GM19397 (cell line): ENCODE data around the gene LTA.
A peak's percentile ranks its signal among the peaks of the same experiment; 100 is the strongest.

Experiments used
- ATAC-seq: cut with Tn5 transposase; IDR thresholded peaks from one replicate; pipeline ENCODE4 v1.9.1; 2021; ENCODE audit warnings: mild to moderate bottlenecking, moderate library complexity; ENCODE audit not compliant: unreplicated experiment

Gene LTA

DNA sequence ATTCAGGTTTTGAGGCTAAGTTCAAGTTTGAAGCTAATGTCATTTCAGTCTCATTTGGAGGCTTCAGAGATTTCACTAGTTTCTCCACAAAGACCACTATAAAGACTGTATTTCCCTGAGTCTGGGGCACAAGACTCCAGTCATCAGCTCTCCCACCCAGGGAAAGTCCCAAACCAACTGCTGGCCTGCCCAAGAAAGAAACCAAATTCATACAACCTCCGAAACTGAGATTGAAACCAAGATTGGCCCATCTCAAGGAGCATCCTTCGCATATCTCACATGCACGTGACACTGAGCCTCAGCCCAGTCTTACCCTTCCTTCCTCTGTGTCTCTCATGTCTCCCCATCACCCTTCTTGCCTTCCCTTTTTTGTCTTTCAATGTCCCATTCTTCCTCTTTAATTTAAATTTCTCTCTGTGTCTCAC, 3.5 kb upstream of the LTA start:
- ATAC-seq = peak; percentile 46

DNA sequence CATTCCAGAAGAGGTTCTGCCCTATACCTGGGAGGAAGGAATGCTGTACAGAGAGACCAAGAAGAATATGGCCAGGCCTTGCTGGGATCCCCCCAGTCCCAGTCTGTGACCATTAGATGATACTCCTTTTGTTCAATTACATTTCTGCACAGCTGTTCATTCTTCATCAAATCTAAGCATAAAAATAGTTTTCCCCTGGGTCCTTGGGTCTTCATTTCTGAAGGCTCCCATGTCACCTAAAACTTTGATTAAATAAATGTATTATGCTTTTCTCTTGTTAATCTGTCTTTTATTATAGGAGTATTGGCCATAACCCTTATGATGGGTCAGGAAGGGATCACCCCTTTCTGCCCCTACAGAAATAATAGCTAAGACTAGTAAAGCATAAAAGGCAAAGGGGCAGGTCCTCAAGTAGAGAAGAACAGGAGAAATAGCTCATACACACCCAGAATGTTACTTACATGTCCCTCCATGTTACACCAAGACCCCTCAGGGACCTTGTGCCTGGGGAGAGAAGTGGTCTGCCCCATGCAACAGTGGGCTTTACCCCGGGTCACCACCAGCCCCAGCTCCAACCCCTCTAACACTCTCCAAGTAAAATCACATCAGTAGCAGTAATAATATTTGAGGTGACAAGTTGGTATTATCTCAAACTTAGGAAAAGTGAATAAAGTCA, 2.1 kb upstream of the LTA start:
- no peak for ATAC-seq

DNA sequence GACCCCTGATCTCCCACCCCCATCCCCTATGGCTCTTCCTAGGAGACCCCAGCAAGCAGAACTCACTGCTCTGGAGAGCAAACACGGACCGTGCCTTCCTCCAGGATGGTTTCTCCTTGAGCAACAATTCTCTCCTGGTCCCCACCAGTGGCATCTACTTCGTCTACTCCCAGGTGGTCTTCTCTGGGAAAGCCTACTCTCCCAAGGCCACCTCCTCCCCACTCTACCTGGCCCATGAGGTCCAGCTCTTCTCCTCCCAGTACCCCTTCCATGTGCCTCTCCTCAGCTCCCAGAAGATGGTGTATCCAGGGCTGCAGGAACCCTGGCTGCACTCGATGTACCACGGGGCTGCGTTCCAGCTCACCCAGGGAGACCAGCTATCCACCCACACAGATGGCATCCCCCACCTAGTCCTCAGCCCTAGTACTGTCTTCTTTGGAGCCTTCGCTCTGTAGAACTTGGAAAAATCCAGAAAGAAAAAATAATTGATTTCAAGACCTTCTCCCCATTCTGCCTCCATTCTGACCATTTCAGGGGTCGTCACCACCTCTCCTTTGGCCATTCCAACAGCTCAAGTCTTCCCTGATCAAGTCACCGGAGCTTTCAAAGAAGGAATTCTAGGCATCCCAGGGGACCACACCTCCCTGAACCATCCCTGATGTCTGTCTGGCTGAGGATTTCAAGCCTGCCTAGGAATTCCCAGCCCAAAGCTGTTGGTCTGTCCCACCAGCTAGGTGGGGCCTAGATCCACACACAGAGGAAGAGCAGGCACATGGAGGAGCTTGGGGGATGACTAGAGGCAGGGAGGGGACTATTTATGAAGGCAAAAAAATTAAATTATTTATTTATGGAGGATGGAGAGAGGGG, 1.4 kb downstream of the LTA start:
- ATAC-seq = no peak

DNA sequence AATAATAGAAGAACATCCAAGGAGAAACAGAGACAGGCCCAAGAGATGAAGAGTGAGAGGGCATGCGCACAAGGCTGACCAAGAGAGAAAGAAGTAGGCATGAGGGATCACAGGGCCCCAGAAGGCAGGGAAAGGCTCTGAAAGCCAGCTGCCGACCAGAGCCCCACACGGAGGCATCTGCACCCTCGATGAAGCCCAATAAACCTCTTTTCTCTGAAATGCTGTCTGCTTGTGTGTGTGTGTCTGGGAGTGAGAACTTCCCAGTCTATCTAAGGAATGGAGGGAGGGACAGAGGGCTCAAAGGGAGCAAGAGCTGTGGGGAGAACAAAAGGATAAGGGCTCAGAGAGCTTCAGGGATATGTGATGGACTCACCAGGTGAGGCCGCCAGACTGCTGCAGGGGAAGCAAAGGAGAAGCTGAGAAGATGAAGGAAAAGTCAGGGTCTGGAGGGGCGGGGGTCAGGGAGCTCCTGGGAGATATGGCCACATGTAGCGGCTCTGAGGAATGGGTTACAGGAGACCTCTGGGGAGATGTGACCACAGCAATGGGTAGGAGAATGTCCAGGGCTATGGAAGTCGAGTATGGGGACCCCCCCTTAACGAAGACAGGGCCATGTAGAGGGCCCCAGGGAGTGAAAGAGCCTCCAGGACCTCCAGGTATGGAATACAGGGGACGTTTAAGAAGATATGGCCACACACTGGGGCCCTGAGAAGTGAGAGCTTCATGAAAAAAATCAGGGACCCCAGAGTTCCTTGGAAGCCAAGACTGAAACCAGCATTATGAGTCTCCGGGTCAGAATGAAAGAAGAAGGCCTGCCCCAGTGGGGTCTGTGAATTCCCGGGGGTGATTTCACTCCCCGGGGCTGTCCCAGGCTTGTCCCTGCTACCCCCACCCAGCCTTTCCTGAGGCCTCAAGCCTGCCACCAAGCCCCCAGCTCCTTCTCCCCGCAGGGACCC, 2.3 kb downstream of the LTA start:
- ATAC-seq = no peak

DNA sequence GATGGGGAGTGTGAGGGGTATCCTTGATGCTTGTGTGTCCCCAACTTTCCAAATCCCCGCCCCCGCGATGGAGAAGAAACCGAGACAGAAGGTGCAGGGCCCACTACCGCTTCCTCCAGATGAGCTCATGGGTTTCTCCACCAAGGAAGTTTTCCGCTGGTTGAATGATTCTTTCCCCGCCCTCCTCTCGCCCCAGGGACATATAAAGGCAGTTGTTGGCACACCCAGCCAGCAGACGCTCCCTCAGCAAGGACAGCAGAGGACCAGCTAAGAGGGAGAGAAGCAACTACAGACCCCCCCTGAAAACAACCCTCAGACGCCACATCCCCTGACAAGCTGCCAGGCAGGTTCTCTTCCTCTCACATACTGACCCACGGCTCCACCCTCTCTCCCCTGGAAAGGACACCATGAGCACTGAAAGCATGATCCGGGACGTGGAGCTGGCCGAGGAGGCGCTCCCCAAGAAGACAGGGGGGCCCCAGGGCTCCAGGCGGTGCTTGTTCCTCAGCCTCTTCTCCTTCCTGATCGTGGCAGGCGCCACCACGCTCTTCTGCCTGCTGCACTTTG, 3.3 kb downstream of the LTA start, which contains the start of gene TNF:
Gene TNF (plus strand): TSS at position 231 of the 567 bp plus-strand sequence. CDS start 177 bp downstream, at position 408.
- ATAC-seq = no peak

DNA sequence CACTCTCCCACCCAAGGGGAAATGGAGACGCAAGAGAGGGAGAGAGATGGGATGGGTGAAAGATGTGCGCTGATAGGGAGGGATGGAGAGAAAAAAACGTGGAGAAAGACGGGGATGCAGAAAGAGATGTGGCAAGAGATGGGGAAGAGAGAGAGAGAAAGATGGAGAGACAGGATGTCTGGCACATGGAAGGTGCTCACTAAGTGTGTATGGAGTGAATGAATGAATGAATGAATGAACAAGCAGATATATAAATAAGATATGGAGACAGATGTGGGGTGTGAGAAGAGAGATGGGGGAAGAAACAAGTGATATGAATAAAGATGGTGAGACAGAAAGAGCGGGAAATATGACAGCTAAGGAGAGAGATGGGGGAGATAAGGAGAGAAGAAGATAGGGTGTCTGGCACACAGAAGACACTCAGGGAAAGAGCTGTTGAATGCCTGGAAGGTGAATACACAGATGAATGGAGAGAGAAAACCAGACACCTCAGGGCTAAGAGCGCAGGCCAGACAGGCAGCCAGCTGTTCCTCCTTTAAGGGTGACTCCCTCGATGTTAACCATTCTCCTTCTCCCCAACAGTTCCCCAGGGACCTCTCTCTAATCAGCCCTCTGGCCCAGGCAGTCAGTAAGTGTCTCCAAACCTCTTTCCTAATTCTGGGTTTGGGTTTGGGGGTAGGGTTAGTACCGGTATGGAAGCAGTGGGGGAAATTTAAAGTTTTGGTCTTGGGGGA, 4.0 kb downstream of the LTA start:
- no peak for ATAC-seq

DNA sequence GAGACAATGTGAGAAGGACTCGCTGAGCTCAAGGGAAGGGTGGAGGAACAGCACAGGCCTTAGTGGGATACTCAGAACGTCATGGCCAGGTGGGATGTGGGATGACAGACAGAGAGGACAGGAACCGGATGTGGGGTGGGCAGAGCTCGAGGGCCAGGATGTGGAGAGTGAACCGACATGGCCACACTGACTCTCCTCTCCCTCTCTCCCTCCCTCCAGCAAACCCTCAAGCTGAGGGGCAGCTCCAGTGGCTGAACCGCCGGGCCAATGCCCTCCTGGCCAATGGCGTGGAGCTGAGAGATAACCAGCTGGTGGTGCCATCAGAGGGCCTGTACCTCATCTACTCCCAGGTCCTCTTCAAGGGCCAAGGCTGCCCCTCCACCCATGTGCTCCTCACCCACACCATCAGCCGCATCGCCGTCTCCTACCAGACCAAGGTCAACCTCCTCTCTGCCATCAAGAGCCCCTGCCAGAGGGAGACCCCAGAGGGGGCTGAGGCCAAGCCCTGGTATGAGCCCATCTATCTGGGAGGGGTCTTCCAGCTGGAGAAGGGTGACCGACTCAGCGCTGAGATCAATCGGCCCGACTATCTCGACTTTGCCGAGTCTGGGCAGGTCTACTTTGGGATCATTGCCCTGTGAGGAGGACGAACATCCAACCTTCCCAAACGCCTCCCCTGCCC, 4.9 kb downstream of the LTA start:
- ATAC-seq = no peak

DNA sequence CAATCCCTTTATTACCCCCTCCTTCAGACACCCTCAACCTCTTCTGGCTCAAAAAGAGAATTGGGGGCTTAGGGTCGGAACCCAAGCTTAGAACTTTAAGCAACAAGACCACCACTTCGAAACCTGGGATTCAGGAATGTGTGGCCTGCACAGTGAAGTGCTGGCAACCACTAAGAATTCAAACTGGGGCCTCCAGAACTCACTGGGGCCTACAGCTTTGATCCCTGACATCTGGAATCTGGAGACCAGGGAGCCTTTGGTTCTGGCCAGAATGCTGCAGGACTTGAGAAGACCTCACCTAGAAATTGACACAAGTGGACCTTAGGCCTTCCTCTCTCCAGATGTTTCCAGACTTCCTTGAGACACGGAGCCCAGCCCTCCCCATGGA, 5.5 kb downstream of the LTA start:
- ATAC-seq = no peak

DNA sequence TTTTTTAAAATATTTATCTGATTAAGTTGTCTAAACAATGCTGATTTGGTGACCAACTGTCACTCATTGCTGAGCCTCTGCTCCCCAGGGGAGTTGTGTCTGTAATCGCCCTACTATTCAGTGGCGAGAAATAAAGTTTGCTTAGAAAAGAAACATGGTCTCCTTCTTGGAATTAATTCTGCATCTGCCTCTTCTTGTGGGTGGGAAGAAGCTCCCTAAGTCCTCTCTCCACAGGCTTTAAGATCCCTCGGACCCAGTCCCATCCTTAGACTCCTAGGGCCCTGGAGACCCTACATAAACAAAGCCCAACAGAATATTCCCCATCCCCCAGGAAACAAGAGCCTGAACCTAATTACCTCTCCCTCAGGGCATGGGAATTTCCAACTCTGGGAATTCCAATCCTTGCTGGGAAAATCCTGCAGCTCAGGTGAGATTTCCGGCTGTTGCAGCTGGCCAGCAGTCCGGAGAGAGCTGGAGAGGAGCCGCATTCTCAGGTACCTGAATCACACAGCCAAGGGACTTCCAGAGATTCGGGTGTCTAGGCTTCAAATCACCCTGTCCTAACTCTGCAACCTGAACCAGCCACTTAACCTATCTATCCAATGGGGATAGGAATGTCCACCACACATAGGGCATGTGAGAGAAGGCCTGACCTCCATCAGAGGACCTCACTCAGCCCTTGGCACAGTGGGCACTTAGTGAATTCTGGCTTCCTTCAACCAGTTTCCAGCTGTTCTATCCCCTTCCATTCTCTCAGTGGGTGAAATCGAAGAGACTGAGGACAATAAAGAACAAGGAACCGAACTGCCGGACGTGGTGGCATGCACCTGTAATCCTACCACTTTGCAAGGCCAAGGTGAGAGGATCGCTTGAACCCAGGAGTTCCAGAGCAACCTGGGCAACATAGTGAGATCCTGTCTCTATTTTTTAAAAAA, 6.4 kb downstream of the LTA start:
- ATAC-seq = no peak

DNA sequence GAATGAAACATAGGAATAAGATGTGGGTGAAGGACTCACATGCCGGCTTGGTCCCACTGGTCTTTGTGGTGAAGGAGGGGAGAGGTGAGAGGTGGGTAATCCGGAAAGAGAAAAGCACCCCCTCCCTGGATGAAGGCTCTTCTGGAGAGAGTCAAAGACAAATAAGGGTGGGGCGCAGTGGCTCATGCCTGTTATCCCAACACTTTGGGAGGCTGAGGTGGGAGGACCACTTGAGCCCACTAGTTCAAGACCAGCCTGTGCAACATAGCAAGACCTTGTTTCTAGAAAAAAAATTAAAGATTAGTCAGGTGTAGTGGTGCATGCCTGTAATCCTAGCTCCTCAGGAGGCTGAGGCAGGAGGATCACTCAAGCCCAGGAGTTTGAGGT, 7.0 kb downstream of the LTA start:
- no peak for ATAC-seq

DNA sequence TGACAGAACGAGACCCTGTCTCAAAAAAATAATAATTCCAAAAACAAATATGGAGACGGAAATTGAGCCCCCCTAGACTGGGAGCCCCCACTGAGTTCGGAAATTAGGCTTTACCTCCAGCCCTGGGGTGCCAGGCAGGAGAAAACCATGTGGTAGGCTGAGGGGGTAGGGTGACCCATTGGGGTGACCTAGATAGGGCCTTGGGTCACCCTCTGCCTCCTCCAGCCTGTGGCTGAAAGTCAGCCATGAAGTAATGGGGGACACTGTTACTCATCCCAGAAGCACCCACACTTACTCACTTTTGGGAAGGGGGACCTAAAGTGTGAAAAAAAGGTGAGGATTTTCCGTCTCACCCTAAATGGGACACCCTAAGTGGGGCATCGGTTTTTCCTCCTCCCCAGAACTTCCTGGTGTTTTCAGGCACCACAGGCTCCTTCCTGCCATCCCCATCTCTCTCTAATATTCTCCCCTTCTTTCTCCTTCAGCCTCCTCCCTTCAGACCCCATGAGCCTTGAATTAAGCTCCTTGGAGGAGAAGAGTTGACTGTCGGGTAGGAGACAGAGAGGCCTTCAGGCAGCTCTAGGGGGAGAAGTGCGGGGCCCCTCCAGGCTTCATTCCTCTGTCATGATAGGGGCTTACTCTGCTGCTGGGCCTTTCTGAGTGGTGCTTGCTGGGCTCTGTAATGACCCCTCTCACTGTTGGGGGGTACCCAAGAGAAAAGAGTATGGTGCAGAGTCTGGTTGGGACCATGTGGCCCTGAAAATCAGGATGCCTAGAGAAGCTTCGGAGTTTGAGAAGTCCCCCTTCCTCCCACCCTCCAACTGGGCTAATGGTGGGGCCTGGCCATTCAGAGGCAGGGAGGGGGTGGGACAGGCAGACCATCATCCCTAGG, 7.7 kb downstream of the LTA start:
- ATAC-seq = no peak

DNA sequence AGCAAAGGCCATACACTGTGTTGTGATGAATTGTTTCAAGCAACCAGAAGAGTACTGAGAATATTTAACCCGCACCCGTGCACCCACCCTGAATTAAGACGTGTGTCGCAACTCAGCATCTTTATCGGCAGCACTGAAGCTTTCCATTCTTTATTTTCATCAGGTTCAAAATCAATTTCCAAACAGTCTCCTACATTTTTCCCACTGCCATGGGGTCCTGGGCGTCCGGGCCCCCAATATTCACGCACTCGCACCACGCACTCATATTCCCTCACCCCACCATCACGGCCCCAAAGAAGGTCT, 8.3 kb downstream of the LTA start:
- no peak for ATAC-seq

DNA sequence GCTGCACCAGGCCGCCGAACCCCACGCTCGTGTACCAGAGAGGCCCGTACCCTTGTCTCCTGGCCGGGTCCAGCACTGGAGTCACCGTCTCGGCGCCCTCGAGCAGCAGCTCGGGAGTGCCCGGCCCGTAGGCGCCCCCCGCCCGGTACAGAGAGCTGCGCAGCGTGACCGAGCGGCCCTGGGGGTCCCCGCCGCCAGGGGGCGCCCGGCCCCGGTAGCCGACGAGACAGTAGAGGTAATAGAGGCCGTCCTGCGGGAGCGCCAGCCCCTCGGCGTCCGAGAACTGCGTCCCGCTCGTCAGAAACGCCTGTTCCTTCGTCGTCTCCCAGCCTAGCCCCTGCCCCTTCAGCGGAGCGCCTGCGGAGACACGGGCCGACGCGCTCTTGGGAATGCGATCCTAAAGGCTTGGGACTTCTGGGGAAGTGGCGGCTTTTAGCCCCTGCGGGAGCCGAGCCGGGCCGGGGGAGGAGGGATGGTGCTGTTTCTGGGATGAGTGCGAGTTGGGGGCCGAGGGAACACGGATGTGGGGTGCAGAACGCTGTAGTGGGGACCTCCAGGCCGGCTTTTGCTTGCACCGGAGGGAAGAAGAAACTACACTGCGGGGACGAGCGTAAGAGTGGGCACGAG, 8.8 kb downstream of the LTA start:
- peak; percentile 64 for ATAC-seq

DNA sequence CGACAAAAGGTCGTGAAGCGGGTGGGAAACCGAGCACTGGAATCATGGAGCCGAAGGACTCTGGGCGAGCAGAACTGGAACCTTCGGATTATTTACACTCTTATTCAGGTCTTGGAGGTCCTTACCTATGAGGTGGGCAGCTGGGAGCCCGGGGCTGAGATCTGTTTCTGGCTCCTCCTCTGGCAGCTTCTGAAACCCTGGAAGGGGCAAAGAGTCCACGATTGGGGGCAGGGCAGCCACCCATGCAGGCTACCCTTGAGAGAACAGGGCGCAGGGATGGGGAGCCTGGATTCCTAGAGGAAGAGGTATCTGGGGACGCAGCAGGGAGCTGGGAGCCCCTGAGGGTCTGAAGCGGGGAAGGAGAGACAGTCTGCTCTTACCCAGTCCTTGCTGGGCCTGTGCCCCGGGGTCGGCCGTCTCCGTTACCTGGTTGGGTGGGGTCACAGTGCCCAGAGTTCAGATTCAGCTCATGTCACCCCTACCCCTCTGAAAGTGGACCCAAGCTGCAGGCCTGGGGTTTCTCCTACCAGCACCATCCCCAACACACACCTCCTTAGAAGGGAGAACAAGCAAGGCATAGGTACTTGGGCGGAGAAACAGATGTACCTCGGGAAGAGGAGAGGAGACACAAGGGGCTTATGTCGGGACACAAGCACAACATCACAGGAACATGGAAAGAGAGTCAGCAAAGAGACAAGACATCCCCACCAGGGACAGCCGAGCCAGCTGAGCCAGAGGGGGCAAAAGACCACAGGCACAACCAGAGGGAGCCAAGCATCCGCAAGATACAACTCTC, 9.5 kb downstream of the LTA start:
- ATAC-seq = no peak

DNA sequence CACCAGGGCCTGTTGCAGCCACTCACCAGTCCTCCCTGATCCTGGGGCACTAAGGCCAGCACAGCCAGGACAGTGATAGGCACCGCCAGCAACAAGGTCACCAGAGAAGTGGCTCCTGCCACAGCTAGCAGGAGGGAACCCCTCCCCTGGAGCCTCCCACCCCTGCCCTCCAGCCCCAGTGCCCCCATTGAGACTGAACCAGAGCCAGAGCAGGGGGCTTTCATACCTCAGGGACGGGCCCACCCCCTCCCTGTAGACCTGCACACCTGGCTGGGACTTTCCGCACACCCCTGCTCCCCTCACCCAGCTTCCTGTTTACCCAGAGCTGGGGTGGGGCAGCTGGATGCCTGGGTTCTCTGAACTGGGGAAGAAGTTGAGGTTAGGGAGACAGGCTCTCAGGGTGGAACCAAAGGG, 10.1 kb downstream of the LTA start, which contains the start of gene LTB:
Gene LTB (minus strand): TSS at position 195 of the 414 bp plus-strand sequence. CDS start 7 bp downstream, at position 188.
- ATAC-seq = no peak

DNA sequence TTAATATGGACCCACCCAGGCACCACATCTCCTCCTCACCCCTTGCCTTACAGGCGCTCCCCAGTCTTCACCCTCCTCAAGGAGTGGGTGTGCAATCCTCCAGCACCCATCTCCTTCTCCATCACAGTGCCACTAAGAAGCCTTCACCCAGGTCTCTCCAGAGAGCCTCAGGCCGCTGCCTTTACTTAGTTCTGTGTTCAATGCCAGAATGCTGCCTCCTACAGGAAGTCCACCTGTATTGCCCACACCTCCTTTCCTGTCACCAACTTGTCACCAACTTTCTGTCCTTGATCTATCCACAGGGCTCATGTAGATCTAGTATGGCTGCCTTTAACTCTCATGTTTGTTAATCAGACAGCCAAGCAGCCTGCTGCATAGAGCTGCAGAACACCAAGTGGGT, 13.4 kb downstream of the LTA start:
- no peak for ATAC-seq
